PC-3 (cell line): ENCODE data around the gene ALPK3.

Experiments used
- EZH2 ChIP-seq: fragments of 300-600 bp; sonication (generic); IDR thresholded peaks from one replicate; pipeline ENCODE4 v1.6.1; 2017; ENCODE audit warnings: antibody characterized with exemption, mild to moderate bottlenecking, low read length; ENCODE audit not compliant: unreplicated experiment
- TF ChIP-seq, protein P1 (sequence below): fragments of 300-600 bp; sonication (generic); conservative IDR thresholded peaks from 2 replicates; pipeline ENCODE4 v1.5.1; 2017; ENCODE audit warnings: antibody characterized with exemption, low read depth, mild to moderate bottlenecking, low read length

DNA sequence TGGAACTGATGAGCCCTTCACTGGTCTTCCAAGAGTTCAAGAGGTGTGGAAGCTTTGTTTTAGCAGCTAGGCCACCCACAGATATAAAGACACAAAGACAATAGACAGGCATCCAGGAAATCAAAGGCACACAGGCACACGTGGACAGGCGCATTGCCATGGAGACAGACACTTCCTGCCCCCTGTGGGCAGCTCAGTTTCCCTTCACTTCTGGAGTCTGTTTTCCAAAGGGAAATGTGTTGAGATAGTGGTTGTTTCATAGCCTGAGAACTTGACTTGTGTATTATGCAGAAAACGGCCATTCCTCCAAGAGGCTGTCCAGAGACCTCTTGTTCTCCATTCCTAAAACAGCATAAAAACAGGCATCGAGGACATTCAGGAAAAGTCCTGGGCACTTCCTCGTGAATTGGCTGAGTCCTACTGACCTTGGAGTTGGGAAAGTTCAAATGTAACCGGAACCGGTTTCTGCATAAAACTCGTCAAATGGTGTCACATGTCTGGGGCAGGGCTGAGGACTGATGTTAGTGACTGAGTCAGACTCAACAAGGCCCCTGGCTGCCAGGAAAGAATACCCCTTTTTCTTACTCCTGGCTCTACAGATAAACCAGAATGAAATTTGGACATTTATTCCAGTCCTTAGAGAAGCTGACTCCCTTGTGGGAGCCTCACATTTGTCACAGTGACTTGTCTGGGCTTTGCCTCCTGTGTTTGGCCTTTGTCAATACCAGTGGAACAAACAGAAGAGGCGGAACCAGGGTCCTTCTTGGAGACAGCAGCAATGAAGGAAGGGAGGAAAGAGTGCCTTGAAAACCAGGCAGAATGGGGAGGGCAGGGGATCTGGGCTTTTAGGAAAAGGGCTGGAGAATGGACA lies 1.3 kb downstream of the ALPK3 start:
- TF ChIP-seq, protein P1, sequence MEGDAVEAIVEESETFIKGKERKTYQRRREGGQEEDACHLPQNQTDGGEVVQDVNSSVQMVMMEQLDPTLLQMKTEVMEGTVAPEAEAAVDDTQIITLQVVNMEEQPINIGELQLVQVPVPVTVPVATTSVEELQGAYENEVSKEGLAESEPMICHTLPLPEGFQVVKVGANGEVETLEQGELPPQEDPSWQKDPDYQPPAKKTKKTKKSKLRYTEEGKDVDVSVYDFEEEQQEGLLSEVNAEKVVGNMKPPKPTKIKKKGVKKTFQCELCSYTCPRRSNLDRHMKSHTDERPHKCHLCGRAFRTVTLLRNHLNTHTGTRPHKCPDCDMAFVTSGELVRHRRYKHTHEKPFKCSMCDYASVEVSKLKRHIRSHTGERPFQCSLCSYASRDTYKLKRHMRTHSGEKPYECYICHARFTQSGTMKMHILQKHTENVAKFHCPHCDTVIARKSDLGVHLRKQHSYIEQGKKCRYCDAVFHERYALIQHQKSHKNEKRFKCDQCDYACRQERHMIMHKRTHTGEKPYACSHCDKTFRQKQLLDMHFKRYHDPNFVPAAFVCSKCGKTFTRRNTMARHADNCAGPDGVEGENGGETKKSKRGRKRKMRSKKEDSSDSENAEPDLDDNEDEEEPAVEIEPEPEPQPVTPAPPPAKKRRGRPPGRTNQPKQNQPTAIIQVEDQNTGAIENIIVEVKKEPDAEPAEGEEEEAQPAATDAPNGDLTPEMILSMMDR = no peak
- TF ChIP-seq EZH2 = no peak
